Smooth muscle cell (in vitro differentiated cells): Measurements from ENCODE around the gene RPS27L. TPM values are rescaled to one million over a fixed set of nuclear protein-coding genes. Genes with fewer than 3 reads are reported as not detected.
A peak's percentile ranks its signal among the peaks of the same experiment; 100 is the strongest.

ENCODE experiments used
- DNase-seq: peaks from one replicate; lab custom pipeline; 2025; ENCODE audit not compliant: unreplicated experiment; lab: John Stamatoyannopoulos, UW
- H2AFZ ChIP-seq: fragments of 200-600 bp; sonication (generic); 2 replicates; pipeline ENCODE4 v1.6.0; 2016; ENCODE audit warnings: antibody characterized with exemption, low read depth, mild to moderate bottlenecking
- H3F3A ChIP-seq: fragments of 200-600 bp; sonication (generic); 2 replicates; pipeline ENCODE4 v1.6.0; 2017; ENCODE audit warnings: antibody characterized with exemption, low read depth
- H3K27ac ChIP-seq: fragments of 200-600 bp; sonication (generic); 2 replicates; pipeline ENCODE4 v1.5.1; 2016; ENCODE audit warnings: low read depth, mild to moderate bottlenecking
- H3K27me3 ChIP-seq: fragments of 200-600 bp; sonication (generic); 2 replicates; pipeline ENCODE4 v1.6.1; 2016; ENCODE audit warnings: low read depth, mild to moderate bottlenecking
- H3K36me3 ChIP-seq: fragments of 200-600 bp; sonication (generic); 2 replicates; pipeline ENCODE4 v1.5.1; 2016; ENCODE audit warnings: low read depth
- H3K4me1 ChIP-seq: fragments of 200-600 bp; sonication (generic); 2 replicates; pipeline ENCODE4 v1.5.1; 2016; ENCODE audit warnings: low read depth
- H3K4me2 ChIP-seq: fragments of 200-600 bp; sonication (generic); 2 replicates; pipeline ENCODE4 v1.6.0; 2016; ENCODE audit warnings: mild to moderate bottlenecking
- H3K4me3 ChIP-seq: fragments of 200-600 bp; sonication (generic); 2 replicates; pipeline ENCODE4 v1.5.1; 2016; ENCODE audit warnings: mild to moderate bottlenecking
- H3K79me2 ChIP-seq: fragments of 200-600 bp; sonication (generic); 2 replicates; pipeline ENCODE4 v1.6.0; 2016; ENCODE audit warnings: low read depth, mild to moderate bottlenecking
- H3K9ac ChIP-seq: fragments of 200-600 bp; sonication (generic); 2 replicates; pipeline ENCODE4 v1.6.0; 2016; ENCODE audit warnings: low read depth
- H3K9me3 ChIP-seq: fragments of 200-600 bp; sonication (generic); replicated peaks from 2 replicates; pipeline ENCODE4 v1.5.1; 2016; ENCODE audit warnings: low read depth
- H4K20me1 ChIP-seq: fragments of 200-600 bp; sonication (generic); 2 replicates; pipeline ENCODE4 v1.6.0; 2016; ENCODE audit warnings: low read depth
- WGBS: methylation state at CpG from one replicate; pipeline ENCODE4 v1.1.7; 2016; ENCODE audit warnings: low lambda C conversion rate; 5-methylcytosine and 5-hydroxymethylcytosine counted together
- polyA plus RNA-seq: library from polyadenylated mRNA; unstranded; fragments of >200 nt; fragmentation: Nextera tagmentation; extraction: Ambion mirVana; gene quantifications from 2 replicates; pipeline ENCODE4 v1.2.1, GENCODE V29; 2016
- total RNA-seq: library from RNA; depleted of rRNA; stranded (reverse); fragments of >200 nt; gene quantifications from 2 replicates; pipeline ENCODE4 v1.2.3, GENCODE V29; 2014
- TF ChIP-seq, protein P1 (sequence below): fragments of 200-600 bp; sonication (generic); IDR thresholded peaks from 2 replicates; pipeline ENCODE4 v1.5.1; 2017; ENCODE audit warnings: borderline replicate concordance, mild to moderate bottlenecking, antibody characterized with exemption; ENCODE audit not compliant: insufficient read depth, poor library complexity, severe bottlenecking

RPS27L gene
- total and polyA plus RNA-seq, 2 experiments from 2014 or later = 180 to 641 TPM

DNA sequence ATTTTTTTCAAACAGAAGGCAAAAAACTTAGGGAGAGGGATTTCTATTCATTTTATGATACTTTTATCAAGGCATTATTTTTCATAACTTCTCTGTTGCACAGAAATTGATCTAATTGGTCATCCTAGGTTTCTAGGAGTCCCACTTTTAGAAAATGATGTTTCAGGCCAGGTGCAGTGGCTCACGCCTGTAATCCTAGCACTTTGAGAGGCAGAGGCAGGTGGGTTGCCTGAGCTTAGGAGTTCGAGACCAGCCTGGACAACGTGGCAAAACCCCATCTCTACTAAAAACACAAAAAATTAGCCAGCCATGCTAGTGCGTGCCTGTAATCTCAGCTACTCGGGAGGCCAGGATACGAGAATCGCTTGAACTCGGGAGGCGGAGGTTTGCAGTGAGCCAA is 32.8 kb downstream of the RPS27L start:
- WGBS = 97% methylated on average over 9 of the region's 9 CpGs
- Histone ChIP-seq H3K4me1 (peaks cover 5% of the 10 kb centered on the region), H3K27me3 (no peaks in the 10 kb centered on the region), H2AFZ (no peak overlapping the region), H3K9me3 (no peaks in the 10 kb centered on the region), H3K4me2 (no peak overlapping the region), H3K36me3 (peaks cover 6% of the 10 kb centered on the region), H3K9ac (no peak overlapping the region), H3K4me3 (no peak overlapping the region), H3K79me2 (no peaks in the 10 kb centered on the region), H3K27ac (no peak overlapping the region), H3F3A (no peaks in the 10 kb centered on the region), H4K20me1 (peaks cover 6% of the 10 kb centered on the region)
- no peak for DNase-seq
- TF ChIP-seq, protein P1, sequence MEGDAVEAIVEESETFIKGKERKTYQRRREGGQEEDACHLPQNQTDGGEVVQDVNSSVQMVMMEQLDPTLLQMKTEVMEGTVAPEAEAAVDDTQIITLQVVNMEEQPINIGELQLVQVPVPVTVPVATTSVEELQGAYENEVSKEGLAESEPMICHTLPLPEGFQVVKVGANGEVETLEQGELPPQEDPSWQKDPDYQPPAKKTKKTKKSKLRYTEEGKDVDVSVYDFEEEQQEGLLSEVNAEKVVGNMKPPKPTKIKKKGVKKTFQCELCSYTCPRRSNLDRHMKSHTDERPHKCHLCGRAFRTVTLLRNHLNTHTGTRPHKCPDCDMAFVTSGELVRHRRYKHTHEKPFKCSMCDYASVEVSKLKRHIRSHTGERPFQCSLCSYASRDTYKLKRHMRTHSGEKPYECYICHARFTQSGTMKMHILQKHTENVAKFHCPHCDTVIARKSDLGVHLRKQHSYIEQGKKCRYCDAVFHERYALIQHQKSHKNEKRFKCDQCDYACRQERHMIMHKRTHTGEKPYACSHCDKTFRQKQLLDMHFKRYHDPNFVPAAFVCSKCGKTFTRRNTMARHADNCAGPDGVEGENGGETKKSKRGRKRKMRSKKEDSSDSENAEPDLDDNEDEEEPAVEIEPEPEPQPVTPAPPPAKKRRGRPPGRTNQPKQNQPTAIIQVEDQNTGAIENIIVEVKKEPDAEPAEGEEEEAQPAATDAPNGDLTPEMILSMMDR = no peak

DNA sequence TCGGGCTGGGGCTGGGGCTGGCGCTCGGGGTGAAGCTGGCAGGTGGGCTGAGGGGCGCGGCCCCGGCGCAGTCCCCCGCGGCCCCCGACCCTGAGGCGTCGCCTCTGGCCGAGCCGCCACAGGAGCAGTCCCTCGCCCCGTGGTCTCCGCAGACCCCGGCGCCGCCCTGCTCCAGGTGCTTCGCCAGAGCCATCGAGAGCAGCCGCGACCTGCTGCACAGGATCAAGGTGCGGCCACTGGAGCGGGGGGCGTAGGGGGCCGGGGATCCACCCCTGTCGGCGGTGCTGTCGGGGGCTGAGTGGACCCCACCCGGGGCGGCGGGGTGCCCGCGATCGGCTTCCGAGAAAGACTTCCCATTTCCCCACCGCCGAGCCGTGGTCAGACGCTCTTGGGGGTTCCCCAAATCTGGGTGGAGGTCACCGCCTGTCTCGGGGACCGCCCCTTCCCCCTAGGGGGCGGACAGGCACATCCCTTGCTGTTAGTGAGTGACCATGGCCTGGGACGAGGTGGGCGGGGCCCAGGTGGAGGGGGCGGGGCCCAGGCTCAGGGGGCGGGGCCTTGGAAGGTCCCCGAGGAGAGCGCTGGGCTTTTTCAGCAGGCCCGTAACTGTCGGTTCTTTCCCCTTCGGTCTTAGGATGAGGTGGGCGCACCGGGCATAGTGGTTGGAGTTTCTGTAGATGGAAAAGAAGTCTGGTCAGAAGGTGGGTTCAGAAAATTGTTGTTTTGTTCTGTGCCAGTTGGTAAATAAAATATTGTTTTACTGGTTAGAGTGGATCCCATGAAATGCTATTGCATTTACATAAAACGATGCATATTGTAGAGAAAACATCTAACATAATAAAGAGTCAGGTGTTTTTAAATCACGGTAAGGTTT is 35.0 kb downstream of the RPS27L start:
- Histone ChIP-seq H3K4me1 (peaks cover 5% of the 10 kb centered on the region), H4K20me1 (peaks cover 6% of the 10 kb centered on the region), H3F3A (no peaks in the 10 kb centered on the region), H3K79me2 (no peaks in the 10 kb centered on the region), H3K9ac (peak overlapping the region; percentile 67), H2AFZ (peak overlapping the region; percentile 100), H3K4me3 (peak overlapping the region; percentile 79), H3K27ac (peak overlapping the region; percentile 24), H3K9me3 (no peaks in the 10 kb centered on the region), H3K27me3 (no peaks in the 10 kb centered on the region), H3K36me3 (peaks cover 2% of the 10 kb centered on the region), H3K4me2 (peak overlapping the region; percentile 94)
- 2% methylated on average over 36 of the region's 59 CpGs for WGBS
- DNase-seq = peak; percentile 72
- TF ChIP-seq, protein P1 = peak; percentile 9

DNA sequence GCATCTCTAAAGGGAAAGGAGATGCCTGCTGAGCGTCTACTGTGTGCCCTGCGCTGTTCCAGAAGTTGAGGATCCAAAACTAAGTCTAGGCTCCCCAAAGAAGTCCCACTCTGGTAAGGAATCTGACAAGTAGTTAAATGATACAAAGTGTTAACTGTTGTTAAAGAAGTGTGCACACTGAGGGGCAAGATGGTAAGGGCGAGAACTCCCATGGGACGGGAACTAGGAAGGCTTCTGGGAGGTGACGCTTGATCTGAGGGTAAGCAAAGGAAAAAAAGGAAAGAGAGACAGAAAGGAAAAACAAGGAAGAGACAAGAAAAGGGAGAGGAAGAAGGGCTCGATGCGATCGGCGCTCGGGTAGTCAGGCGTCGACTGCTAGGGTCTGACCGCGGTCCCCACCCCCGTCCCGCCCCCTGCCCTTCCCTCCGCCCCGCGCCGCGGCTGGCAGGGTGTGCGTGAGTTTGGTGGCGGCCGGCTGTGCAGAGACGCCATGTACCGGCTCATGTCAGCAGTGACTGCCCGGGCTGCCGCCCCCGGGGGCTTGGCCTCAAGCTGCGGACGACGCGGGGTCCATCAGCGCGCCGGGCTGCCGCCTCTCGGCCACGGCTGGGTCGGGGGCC is 35.8 kb downstream of the RPS27L start, which contains the start of gene LACTB:
Gene LACTB, plus strand, starts transcription at position 480 of the 620 bp plus-strand sequence. Its CDS starts 11 bp downstream, at position 491.
- Histone ChIP-seq H3K27me3 (no peaks in the 10 kb centered on the region), H3K27ac (peak within 1 kb of the TSS; percentile 84), H3K9me3 (no peaks in the 10 kb centered on the region), H2AFZ (peak within 1 kb of the TSS; percentile 100), H3K36me3 (no peaks in the 10 kb centered on the region), H3K4me2 (peak within 1 kb of the TSS; percentile 94), H4K20me1 (peaks cover 6% of the 10 kb centered on the region), H3K4me1 (peaks cover 5% of the 10 kb centered on the region), H3K9ac (peak within 1 kb of the TSS; percentile 67), H3K79me2 (no peaks in the 10 kb centered on the region), H3F3A (no peaks in the 10 kb centered on the region), H3K4me3 (peak within 1 kb of the TSS; percentile 79)
- TF ChIP-seq, protein P1 = no peak
- WGBS = 2% methylated on average over 22 of the region's 40 CpGs
- peak; percentile 75 for DNase-seq
